NCI-H2081 (cell line): ENCODE results near the gene ATP6V0B.
A peak's percentile ranks its signal among the peaks of the same experiment; 100 is the strongest.

Source experiments
- DNase-seq, 2 experiments: peaks; one replicate each; lab custom pipeline; 2025; lab: John Stamatoyannopoulos, UW

The ATP6V0B gene

DNA sequence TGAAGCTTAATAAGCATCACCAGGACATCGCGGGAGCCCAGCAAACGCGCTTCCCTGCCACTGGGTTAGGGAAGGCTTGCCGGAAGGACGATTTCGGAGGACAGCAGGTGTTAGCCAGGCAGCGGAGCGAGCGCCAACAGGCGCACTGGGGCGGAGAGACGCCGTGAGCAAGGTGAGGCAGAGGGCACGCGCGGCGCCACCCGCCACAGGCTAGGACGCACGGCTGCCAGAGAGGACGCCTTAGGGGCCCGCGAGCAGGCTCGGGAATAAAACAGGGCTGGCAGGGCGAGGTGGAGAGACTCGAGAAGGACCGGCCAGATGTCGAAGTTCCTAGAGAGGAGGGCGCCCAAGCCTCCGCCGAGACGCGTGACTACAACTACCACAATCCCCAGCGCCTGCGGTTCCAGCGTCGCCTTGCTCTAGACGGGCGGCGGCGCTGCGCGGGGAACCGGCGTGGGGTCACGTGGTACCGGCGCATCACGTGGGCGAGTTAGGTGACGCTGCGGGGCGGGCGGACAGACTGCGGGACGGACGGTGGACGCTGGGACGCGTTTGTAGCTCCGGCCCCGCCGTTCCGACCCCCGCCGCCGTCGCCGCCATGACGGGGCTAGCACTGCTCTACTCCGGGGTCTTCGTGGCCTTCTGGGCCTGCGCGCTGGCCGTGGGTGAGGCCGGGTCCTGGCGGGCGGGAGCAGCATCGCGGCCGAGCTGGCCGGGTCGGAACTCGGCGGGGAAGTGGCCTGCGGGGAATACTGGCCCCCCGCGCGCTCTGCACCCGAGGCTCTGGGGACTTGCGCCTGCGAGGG lies at the start of gene ATP6V0B:
Gene ATP6V0B, plus strand, starts transcription at position 518 of the 806 bp plus-strand sequence. Its CDS starts 81 bp downstream, at position 599.
- DNase-seq: peak; percentile 98

DNA sequence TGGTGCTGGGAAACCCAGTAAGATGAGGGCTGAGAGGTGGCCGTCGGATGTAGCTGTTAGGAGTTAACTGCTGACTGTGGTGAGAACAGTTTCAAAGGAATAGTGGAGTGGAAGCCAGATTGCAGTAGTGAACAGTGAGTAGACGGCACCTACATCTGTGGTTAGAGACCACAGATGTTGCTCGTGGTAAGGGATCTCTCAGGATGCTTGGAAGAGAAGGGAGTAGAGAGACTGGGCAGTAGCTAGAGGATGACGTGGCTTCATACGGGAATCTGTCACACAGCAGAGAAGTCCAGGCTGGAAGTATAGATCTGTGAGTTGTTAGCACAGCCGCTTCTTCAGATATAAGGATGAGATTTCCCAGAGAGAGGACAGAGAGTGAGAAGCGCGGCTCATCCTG lies 48.9 kb upstream of the ATP6V0B start:
- no peak for DNase-seq

DNA sequence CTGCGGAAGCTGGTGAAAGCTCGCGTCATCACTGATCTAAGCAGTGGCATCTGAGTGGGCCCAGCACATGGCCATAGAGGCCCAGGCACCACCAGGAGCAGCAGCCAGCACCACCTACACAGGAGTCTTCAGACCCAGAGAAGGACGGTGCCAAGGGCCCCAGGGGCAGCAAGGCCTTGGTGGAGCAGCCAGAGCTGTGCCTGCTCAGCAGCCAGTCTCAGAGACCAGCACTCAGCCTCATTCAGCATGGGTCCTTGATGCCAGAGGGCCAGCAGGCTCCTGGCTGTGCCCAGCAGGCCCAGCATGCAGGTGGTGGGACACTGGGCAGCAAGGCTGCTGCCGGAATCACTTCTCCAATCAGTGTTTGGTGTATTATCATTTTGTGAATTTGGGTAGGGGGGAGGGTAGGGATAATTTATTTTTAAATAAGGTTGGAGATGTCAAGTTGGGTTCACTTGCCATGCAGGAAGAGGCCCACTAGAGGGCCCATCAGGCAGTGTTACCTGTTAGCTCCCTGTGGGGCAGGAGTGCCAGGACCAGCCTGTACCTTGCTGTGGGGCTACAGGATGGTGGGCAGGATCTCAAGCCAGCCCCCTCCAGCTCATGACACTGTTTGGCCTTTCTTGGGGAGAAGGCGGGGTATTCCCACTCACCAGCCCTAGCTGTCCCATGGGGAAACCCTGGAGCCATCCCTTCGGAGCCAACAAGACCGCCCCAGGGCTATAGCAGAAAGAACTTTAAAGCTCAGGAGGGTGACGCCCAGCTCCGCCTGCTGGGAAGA lies 44.4 kb upstream of the ATP6V0B start:
- DNase-seq: peak; percentile 31 to 33

DNA sequence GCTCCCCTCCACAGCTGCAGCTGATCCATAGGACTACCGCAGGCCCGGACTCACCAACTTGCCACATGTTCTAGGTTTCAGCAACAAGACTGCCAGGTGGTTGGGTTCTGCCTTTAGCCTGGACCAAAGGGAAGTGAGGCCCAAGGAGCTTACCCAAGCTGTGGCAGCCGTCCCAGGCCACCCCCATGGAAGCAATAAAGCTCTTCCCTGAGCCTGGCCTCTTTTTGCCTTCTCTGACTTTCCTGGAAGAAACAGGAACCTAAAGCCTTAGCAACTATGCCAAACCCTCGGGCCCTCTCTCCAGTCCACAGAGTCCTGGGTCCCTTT lies 43.8 kb upstream of the ATP6V0B start:
- no peak for DNase-seq

DNA sequence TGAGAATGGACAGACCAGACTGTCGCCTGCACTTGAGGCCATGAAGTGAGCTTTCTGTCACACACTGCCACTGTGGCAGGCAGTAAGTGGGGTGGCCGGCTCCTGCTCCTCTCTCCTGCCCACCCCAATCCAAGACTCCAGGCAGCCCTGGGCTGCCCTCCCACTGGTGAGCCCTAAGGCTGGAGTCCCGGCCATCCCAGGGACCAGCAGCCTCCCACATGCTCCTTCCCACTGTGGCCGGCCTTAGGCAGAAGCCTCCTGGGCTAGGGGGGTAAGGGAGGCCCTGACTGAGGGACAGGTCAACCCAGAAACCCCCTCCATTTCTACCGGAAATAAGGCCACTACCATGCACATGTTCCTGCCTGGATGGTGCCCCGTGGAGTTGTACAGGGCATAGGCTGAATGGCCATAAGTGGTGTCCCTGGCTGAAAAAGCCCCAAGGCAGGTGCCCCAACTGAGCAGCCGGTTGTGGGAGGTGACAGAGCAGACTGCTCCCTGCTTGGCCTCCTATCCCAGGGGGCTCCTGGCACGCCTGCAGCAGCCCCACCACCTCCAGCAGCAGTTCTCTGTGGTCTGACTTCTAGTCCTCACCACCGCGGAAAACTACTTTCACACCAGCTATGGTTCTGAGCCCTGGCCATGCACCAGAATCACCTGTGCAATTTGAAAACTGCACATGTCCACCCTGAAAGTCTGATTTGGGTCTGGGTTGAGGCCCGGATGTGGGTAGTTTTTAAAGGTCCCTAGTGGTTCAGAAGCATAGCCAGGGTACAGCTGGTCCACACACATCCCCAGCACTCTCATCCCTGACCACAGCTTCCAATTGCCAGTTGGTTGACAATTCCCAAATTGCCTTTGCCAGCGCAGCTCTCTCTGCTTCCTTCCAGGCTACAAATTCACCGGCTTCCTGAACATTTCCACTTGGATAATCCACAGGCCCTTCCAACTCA lies 42.8 kb upstream of the ATP6V0B start:
- no peak for DNase-seq

DNA sequence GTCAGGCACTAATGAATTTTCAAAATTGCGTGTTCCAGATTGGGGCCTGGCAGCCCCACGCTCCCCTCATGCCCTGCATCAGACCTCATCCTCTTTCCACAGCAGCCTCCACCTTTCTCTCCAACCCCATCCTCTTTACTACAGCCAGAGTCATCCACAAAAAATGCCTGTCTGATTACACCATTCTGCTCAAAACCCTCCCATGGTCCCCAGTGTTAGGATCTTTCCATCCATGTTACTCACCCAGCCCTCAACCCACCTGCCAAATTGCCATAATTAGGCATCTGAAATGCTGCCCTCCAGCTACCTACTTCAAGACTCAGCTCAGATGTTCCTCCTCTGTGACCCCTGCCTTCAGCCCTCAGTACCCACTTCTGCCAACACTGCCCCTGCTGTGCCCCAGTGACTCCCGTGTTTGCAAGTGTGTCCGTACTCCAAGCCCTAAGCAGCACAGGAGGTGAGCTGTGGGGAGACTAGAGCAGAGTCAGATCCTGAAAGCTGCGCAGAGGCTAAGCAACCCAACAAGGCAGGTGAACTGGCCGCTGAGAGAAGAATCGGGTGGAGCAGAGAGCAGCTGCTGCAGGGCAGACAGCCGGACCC lies 41.9 kb upstream of the ATP6V0B start:
- DNase-seq: no peak

DNA sequence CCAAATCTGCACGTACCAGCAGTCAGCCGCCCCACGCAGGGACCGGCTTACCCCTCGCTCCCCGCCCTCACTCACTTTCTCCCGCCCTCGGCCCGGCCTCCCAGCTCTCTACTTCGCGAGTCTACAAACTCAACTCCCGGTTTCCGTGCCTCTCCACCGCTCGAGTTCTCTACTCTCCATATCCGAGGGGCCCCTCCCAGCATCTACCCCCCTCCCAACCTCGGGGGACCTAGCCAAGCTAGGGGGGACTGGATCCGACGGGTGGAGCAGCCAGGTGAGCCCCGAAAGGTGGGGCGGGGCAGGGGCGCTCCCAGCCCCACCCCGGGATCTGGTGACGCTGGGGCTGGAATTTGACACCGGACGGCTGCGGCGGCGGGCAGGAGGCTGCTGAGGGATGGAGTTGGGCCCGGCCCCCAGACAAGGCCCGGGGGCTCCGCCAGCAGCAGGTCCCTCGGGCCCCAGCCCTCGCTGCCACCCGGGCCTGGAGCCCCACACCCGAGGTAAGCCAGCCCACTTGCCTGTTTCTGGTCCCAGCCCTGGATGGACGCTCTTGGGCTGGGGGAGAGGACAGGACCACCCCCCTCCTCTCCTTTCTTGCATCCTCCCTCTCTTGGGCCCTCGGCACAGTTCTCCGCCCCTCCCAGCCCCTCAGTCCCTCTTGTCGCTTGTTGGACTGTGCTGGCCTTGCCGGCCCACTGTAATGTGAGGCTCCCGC lies 41.2 kb upstream of the ATP6V0B start, which contains the start of gene ARTN:
Gene ARTN, plus strand, starts transcription at position 416 of the 715 bp plus-strand sequence. CDS start 1,856 bp downstream, outside the sequence.
- DNase-seq: no peak

DNA sequence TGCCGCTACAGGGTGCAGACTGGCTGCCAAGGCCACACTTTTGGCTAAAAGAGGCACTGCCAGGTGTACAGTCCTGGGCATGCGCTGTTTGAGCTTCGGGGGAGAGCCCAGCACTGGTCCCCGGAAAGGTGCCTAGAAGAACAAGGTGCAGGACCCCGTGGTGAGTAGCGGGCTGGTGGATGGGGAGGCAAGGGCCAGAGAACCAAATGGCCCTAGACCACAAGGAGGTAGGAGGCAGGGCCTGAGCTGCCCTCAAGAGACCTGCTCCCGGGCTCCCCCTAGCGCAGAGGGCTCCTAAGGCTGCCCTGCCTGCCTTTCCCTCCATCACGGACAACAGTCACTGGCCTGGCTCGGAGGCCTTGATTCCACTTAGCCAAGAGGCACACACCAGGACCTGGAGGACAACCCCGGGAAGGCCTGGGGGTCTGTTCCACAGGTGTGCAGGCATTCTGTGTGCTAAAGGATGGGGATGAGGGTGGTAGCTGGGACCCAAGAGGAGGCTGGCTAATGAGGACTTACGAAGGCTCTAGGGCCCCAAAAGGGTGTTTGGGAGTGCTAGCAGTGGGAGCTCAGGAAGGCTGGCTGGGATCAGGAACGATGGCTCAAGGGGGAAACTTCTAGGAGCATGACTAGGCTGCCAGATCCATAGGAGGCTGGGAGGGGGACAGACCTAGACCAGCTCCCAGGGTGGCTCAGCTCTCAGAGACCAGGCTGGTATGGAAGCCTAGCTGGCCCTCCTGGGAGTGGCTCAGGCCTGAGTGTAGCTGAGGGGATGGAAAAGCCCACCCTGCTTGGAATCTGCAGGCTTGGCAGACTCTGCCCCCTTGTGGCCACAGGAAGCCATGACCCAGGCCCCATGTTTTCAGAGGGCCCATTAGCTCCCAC lies 40.4 kb upstream of the ATP6V0B start:
- DNase-seq: peak; percentile 70 to 72

DNA sequence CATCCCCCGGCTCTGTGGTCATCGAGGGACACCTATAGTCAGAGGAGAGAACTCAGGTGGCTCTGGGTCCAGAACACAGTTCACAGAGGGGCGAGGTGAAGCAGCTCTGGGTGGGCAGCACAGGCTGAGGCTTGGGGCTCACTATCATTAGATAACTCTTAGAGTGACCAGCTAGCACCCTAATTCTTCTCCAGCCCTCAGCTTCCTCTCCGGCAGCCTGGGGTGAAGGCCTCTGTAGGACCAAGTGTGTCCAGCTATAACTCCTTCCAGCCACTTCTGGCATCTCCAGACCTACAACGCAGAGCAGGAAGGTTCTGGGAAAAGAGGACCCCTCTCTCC lies 39.8 kb upstream of the ATP6V0B start:
- DNase-seq: no peak

DNA sequence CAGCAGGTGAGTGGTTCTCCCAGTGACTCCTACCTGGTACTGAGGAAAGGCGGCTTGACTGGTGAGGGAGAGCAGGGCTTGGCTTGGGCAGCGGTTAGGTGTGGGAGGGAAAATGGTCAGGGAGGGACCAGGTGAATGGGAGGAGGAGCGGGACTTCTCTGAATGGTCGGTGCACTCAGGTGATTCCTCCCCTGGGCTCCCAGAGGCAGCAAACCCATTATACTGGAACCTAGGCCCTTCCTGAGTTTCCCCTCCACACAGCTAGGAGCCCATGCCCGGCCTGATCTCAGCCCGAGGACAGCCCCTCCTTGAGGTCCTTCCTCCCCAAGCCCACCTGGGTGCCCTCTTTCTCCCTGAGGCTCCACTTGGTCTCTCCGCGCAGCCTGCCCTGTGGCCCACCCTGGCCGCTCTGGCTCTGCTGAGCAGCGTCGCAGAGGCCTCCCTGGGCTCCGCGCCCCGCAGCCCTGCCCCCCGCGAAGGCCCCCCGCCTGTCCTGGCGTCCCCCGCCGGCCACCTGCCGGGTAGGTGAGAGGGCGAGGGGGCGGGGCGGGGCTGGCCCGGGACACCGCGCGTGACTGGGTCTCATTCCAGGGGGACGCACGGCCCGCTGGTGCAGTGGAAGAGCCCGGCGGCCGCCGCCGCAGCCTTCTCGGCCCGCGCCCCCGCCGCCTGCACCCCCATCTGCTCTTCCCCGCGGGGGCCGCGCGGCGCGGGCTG lies 38.9 kb upstream of the ATP6V0B start:
- peak; percentile 33 to 45 for DNase-seq

DNA sequence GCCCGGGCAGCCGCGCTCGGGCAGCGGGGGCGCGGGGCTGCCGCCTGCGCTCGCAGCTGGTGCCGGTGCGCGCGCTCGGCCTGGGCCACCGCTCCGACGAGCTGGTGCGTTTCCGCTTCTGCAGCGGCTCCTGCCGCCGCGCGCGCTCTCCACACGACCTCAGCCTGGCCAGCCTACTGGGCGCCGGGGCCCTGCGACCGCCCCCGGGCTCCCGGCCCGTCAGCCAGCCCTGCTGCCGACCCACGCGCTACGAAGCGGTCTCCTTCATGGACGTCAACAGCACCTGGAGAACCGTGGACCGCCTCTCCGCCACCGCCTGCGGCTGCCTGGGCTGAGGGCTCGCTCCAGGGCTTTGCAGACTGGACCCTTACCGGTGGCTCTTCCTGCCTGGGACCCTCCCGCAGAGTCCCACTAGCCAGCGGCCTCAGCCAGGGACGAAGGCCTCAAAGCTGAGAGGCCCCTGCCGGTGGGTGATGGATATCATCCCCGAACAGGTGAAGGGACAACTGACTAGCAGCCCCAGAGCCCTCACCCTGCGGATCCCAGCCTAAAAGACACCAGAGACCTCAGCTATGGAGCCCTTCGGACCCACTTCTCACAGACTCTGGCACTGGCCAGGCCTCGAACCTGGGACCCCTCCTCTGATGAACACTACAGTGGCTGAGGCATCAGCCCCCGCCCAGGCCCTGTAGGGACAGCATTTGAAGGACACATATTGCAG lies 38.2 kb upstream of the ATP6V0B start:
- peak; percentile 52 to 62 for DNase-seq

DNA sequence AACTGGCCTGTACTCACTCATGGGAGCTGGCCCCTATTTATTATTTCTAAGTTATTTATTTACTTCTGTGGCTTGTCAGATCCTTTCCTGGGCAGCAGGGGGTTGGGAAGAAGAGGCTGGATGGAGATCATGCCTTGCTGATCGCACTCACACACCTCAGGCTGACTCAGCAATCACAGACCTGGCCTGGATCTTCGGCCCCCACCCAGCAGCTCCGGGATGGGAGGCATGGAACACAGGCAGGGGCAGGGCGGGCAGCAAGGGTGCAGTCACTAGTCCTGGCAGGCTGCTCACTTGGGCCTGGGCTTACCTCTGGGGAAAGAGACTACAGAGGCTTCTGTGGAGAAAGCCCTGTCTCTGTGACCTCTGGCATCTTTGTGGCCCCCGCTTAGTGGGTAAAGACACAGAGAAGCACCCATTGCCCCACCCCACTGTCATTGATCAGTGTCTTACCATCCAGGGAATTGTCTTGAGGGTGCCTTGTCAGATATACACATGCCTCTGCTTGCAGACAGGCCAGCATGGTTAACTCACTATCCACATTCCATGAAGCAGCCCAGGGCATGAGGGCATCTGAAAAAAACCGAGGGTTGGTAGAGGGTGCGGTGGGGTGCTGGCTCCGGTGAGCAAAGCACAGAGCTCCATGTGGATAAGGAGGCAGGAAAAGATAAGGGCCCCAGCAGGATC lies 37.4 kb upstream of the ATP6V0B start:
- no peak for DNase-seq

DNA sequence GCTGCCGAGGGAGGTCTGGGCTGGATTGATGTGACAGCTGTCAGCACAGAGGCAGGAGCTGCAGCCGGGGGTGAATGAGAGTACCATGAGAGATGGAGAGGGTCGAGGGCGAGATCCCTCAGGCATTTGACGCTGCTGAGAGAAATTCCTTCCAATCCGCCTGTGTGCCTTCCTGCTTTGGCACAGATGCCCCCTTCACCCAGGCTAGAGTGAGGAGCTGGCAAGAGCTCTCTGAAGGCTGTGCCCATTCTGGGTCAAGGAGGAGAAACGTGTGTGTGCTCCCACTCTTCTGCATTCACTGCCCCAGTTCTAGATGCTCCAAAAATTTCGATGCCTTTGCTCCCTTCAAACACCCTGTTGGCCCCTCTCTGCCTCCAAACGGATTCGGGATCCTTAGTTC lies 36.4 kb upstream of the ATP6V0B start:
- no peak for DNase-seq

DNA sequence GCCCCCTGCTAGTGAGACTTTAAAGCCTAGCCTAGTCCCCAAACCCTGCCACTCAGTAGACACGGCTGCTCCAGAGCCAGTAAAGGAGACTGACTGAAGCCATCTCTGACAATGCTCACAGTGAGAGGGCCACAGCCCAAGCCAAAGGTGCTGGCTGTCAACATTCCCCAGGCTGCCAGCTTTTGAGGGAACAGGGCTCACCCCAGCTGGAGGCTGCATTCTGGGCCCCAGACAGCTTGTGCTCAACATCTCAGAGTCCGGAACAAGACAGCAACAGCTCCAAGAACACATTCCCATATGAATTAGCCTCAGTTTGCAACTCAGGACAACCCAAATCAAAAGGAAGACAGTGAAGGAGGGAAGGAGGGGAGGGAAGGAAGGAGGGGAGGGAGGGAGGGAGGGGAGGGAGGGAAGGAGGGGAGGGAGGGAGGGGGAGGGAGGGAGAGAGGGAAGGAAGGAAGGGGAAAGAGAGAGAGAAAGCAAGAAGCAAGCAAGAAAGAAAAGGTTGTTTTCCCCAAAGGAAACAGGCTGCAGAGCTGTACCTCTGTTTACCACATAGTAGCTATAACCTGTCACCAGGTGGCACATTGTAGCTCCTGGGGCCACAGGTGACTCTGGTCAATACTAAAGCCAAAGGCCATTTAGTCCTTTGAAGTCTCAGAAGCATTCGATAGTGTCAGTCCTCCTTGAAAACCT lies 35.7 kb upstream of the ATP6V0B start:
- DNase-seq: no peak

DNA sequence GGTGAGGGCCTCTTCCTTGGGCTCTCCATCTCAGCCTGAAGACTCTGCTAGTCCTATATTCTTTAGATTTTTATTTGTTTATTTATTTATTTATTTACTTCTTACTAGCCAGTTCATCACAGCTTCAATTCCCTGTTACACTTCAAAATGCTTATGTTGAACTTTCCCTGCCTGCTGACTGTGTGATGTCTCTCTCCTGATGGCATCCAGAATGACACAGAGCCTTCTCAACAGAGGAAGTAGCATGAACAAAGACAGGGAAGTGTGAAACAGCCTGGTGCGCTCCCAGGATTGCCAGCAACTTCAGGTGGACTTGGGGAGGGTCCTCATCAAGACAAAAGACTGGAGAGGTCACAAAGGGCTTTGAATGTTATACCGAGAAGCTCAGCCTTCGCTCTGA lies 32.3 kb upstream of the ATP6V0B start:
- no peak for DNase-seq

DNA sequence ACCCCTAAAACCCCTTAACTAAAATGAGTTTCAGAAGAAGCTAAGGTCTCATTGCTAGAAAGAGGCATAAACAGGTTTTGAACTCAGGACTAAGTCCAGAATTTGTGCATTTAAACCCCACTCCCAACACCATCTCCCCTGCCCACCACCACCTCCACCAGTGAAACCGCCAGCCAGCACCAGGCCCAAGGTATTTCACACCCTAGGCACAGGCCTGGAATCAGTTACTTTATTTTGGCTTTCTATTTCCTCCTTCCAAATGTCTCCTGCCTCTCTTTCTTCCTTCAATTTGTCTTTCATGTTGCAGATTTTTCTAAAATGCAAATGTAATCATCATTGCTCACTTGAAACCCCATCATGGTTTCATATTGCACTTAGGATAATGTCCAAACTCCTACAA lies 29.9 kb upstream of the ATP6V0B start:
- DNase-seq: no peak

DNA sequence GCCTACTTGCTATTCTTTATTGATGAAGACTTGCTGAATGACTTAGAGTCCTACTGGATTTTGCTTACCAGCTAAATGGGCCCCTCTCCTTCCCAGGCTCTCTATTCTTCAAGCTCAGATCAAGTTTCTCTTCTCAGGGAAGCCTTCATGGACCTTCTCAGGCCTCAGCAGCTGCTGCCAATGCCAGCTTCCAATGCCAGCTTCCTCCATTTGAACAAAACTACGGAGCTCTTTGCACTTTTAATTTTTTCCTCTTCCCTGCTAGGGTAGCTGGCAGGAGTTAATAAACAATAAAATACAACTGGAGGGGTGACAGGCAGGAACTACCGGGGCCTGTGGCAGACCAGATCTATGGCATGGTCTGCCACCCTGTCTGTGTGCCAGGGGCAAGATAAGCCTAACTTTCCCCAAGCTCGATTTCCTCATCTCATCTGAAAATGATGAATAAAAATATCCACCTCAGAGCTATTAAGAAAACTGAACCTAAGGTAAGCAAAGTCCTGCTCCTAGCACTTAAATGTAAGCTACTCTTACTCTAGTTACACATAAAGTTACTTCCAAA lies 29.0 kb upstream of the ATP6V0B start:
- no peak for DNase-seq
